ENCODE measurements around the gene SLC22A1. TPM values are rescaled to one million over a fixed set of nuclear protein-coding genes. Genes with fewer than 3 reads are reported as not detected.
"Not testable (repeated sequence)": the region's sequence is repeated elsewhere in the genome, so short reads cannot be mapped to it uniquely, and the experiment has no call there.

The SLC22A1 gene
- total RNA-seq, 2 donors from 2014 or later: 5.8 to 11.0 TPM

DNA sequence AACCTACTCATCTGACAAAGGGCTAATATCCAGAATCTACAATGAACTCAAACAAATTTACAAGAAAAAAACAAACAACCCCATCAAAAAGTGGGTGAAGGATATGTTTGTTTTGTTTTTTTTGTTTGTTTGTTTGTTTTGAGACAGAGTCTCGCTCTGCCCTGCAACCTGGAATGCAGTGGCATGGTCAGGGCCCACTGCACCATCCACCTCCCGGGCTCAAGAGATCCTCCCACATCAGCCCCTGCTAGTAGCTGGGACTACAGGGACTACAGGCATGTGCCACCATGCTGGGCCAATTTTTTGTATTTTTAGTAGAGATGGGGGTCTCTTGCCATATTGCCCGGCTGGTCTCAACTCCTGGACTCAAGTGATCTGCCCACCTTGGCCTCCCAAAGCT lies 44.3 kb downstream of the SLC22A1 start:
- not testable (repeated sequence) for H3K4me3 Mint-ChIP-seq; H3K9me3 Mint-ChIP-seq; H3K36me3 Mint-ChIP-seq; ATAC-seq; H3K27ac Mint-ChIP-seq; DNase-seq (ENCODE audit: low spot score); H3K4me1 Mint-ChIP-seq (ENCODE audit: low read depth in 2 of 2)
- H3K27me3 Mint-ChIP-seq: peaks cover 4 to 13% of the 10 kb centered on the region in 2 donors

DNA sequence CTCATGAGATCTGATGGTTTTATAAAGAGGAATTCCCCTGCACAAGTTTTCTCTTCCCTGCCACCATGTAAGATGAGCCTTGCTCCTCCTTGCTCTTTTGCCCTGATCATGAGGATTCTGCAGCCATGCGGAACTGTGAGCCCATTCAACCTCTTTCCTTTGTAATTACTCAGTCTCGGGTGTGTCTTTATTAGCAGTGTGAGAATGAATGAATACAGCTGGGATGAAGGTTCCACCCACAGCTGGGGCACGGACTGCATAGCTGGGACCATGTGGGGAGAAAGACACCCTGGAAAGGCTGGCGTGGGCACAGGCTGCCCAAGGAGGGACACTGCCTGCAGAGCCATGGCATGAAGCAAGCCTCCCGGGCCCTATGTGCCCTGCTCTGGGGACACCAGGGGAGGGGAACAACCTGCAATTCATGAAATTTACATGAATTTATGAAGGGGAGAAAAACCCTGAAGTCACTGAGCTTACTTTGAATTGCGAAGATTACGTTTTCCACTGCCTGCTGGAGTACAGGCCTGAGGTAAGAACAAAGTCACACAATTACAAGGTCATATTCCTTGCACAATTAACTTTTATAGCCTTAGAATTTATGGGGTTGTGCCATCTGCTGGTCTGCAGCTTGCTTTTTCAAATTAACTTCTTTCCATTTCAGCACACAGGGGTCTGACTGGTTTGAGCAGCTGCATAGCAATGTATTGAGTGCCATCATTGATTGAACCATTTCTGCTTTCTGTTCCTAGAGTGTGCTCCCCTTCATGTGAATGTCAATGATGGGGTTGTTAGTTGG lies 46.2 kb downstream of the SLC22A1 start:
- ATAC-seq (peak in 1 of 2 donors; percentile 52), DNase-seq (ENCODE audit: low spot score) (no peak)
- Mint-ChIP-seq H3K4me1 (ENCODE audit: low read depth in 2 of 2) (no peaks in the 10 kb centered on the region), H3K27me3 (peaks cover 19% of the 10 kb centered on the region in 2 donors), H3K9me3 (no peaks in the 10 kb centered on the region), H3K36me3 (peaks cover 4% of the 10 kb centered on the region), H3K27ac (no peak overlapping the region), H3K4me3 (no peak overlapping the region)

DNA sequence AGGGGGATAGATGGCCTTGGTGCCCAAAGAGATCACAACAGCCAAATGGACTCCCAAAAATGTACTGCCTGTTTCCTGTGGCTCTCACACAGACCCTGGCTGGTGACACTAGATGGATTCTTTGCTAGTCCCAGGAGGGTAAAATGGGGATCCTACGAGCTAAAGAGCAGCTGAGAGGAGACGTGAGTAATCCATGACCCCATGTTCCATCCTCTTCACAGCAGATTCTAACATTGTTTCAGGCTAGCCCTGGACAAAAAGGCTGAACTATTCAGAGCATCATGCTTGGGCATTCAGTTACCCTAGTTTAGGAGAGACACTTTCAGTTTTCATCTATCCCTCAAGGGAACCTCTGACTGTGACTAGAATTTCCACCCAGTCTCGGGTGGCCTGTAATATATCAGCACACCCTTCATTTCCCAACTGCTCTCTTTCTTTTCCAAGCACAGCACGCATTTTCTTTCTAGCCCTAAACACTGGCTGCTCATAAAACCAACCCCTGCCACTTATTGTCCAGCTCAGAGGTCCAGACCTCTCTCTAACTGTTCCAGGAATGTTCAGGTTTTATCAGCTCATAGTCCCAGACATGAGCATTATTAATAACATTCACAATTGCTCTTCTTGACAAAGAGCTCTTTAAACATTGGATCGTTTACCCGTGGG lies 48.5 kb downstream of the SLC22A1 start:
- Mint-ChIP-seq H3K4me1 (ENCODE audit: low read depth in 2 of 2) (no peaks in the 10 kb centered on the region), H3K27ac (no peak overlapping the region), H3K36me3 (peaks cover 2% of the 10 kb centered on the region), H3K4me3 (no peak overlapping the region), H3K27me3 (peaks cover 20 to 23% of the 10 kb centered on the region in 2 donors), H3K9me3 (no peaks in the 10 kb centered on the region)
- no peak for ATAC-seq
- DNase-seq (ENCODE audit: low spot score): no peak

DNA sequence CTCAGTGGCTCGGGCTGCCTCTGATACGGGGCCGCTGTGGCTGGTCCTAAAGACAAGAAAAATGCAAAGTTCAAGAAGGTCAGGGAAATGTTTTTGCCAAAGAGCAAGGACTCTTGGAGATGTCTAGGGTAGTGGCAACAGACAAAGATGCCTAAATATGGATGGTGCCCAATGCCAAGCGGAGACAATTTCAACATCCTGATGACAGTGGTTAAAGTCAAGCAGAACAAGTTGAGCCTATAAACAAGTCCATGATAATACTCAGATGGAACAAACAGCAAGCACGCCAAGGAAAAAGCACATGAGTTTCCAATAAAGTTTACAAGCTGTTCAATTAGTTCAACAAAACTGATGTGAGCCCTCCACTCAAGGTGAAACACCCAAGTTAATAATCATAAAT lies 51.1 kb downstream of the SLC22A1 start:
- DNase-seq (ENCODE audit: low spot score) (no peak), ATAC-seq (no peak)
- no peaks in the 10 kb centered on the region for H3K9me3 Mint-ChIP-seq
- H3K4me1 Mint-ChIP-seq (ENCODE audit: low read depth in 2 of 2): no peaks in the 10 kb centered on the region
- H3K27me3 Mint-ChIP-seq: peaks cover 23 to 29% of the 10 kb centered on the region in 2 donors
- no peak overlapping the region for H3K4me3 Mint-ChIP-seq
- no peak overlapping the region for H3K27ac Mint-ChIP-seq
- H3K36me3 Mint-ChIP-seq: no peaks in the 10 kb centered on the region

DNA sequence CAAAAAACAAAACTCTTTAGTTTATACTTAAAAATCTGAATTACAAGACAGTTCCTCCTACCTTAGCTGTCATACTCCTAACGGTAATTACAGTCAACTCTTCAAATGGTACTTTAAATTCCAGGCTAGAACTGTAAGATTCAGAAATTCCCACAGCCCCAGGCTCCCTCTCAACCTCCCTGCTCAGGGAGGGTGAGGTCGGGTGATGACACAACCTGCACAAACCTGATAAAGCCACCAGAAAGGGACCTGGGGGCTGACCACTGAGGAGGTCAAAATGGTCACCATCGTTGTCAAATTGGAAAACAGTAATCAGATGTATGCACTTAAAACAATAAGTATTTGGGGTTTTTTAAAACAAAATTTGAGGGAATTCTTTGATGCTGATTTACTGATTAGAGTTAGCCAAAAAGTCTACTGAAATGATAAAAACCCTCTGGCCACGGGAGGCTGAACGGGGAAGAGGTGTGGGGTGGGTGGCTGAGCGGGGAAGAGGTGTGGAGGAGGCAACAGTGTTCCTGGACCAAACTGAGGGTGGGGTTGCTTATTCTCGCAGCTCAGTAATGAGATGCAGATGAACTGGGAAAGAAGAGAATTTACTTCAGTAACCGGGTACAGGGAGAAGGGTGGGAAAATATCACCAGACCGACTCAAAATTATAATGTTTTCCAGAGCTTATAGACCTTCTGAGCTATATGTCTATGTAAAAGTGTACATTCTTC lies 52.4 kb downstream of the SLC22A1 start:
- ATAC-seq: no peak
- H3K36me3 Mint-ChIP-seq: no peaks in the 10 kb centered on the region
- no peaks in the 10 kb centered on the region for H3K9me3 Mint-ChIP-seq
- H3K4me3 Mint-ChIP-seq: no peak overlapping the region
- no peak overlapping the region for H3K27ac Mint-ChIP-seq
- no peaks in the 10 kb centered on the region for H3K4me1 Mint-ChIP-seq (ENCODE audit: low read depth in 2 of 2)
- H3K27me3 Mint-ChIP-seq: peaks cover 28 to 41% of the 10 kb centered on the region in 2 donors
- DNase-seq (ENCODE audit: low spot score): no peak

DNA sequence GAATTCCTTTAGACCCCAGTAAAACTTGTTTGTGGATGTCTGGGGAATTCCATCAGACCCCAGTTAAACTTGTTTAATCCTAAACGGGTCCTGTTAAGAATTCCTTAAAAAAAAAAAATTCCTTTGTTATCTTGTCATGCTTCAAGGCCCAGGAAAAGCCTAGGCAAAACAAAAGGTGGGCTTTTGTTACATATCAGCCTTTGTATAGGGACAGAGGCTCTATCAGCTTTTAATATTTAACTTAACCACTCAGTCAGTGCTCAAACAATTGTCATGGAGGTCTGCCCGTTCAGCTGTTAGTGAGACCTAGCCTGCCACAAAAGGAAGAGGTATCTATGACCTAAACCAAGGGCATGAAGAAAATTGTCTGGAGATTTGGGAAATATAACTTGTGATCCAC lies 53.1 kb downstream of the SLC22A1 start:
- H3K4me1 Mint-ChIP-seq (ENCODE audit: low read depth in 2 of 2): no peaks in the 10 kb centered on the region
- H3K9me3 Mint-ChIP-seq: no peaks in the 10 kb centered on the region
- H3K36me3 Mint-ChIP-seq: no peaks in the 10 kb centered on the region
- H3K27ac Mint-ChIP-seq: no peak overlapping the region
- H3K27me3 Mint-ChIP-seq: peaks cover 28 to 41% of the 10 kb centered on the region in 2 donors
- no peak for DNase-seq (ENCODE audit: low spot score)
- no peak overlapping the region for H3K4me3 Mint-ChIP-seq
- ATAC-seq: no peak

DNA sequence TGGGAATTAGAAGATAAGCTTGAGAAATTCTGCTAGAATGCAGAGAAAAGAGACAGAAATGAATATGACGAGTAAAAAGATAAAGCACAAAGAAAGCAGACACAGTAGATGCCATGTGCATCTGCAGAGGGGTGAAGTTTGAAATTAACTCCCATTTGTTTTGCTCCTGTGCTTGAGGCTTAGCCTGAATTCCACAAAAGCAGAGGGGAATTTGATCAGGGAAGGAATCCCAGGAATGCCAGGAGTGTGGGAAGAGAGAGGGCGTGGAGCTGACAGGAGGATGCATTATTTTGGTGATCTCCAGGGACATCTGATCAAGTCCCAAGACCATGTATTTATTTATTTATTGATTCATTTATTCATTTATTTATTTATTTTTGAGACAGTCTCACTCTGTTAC lies 55.6 kb downstream of the SLC22A1 start:
- Mint-ChIP-seq H3K9me3 (no peaks in the 10 kb centered on the region), H3K4me3 (no peak overlapping the region), H3K27ac (no peak overlapping the region), H3K36me3 (no peaks in the 10 kb centered on the region), H3K4me1 (ENCODE audit: low read depth in 2 of 2) (no peaks in the 10 kb centered on the region), H3K27me3 (peaks cover 31 to 33% of the 10 kb centered on the region in 2 donors)
- DNase-seq (ENCODE audit: low spot score) (no peak), ATAC-seq (no peak)

DNA sequence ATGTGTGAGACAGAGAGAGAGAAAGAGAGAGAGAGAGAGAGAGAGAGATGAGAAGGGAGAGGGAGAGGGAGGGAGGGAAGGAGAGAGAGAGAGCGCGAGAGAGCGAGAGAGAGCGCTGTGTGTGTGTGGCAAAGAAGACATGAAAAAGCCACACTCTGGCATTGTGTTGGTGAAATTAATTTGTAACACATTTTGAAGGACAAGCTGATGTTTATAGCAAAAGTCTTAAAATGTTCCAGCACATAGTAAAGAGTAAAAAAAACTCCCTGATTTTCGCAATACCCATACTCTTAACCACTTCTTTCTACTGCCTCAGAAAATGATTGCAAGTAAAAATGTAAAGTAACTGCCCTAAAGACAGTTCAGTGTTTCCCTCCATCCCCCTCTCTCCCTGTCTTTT lies 56.7 kb downstream of the SLC22A1 start:
- ATAC-seq (no peak), DNase-seq (ENCODE audit: low spot score) (no peak)
- H3K4me3 Mint-ChIP-seq: no peak overlapping the region
- peaks cover 24 to 28% of the 10 kb centered on the region in 2 donors for H3K27me3 Mint-ChIP-seq
- H3K9me3 Mint-ChIP-seq: no peaks in the 10 kb centered on the region
- no peaks in the 10 kb centered on the region for H3K4me1 Mint-ChIP-seq (ENCODE audit: low read depth in 2 of 2)
- no peak overlapping the region for H3K27ac Mint-ChIP-seq
- H3K36me3 Mint-ChIP-seq: peaks cover 1% of the 10 kb centered on the region

DNA sequence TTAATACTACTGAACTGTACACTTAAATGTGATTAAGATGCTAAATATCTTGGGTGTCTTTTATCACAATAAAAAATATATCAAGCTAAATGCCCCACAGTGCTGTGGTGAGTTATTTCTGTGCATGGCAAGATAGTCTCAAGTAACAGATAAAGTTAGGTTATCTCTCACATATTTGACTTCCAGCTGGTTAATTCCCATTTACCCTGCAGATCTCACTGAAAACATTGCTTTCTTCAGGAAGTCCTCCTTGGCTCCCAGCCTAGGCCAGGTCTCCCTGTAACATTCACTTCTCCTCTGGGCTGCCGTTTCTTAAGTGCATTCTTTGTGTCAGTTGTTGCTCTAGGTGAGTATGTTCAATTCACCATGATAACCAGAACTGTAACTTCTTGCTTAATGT lies 59.1 kb downstream of the SLC22A1 start:
- H3K27me3 Mint-ChIP-seq: peaks cover 30 to 43% of the 10 kb centered on the region in 2 donors
- DNase-seq (ENCODE audit: low spot score): no peak
- H3K4me3 Mint-ChIP-seq: no peak overlapping the region
- ATAC-seq: no peak
- peaks cover 11% of the 10 kb centered on the region for H3K36me3 Mint-ChIP-seq
- no peak overlapping the region for H3K27ac Mint-ChIP-seq
- H3K9me3 Mint-ChIP-seq: peaks cover 4% of the 10 kb centered on the region
- H3K4me1 Mint-ChIP-seq (ENCODE audit: low read depth in 2 of 2): no peaks in the 10 kb centered on the region

DNA sequence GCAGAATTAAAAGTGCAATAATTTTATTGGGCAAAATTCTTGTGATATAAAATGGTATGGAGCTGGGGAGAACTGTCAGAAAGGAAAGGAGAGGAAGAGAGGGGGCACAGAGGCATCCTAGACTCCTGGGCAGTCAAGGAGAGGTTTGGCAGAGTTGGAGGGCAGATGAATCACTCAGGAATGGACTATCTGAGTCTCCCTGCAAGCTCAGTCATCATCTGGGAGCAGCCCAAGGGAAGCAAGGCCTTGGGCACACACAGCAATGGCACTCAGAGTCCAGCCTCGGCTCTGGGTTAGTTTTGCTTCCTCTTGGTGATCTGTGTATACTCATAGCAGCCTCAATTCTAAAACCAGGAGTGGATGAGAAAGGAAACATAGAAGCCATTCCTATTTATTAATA lies 67.2 kb downstream of the SLC22A1 start:
- H3K27me3 Mint-ChIP-seq: peaks cover 14 to 18% of the 10 kb centered on the region in 2 donors
- no peak overlapping the region for H3K27ac Mint-ChIP-seq
- peaks cover 12% of the 10 kb centered on the region for H3K9me3 Mint-ChIP-seq
- H3K4me3 Mint-ChIP-seq: no peak overlapping the region
- ATAC-seq (no peak), DNase-seq (ENCODE audit: low spot score) (no peak)
- peaks cover 21% of the 10 kb centered on the region for H3K36me3 Mint-ChIP-seq
- H3K4me1 Mint-ChIP-seq (ENCODE audit: low read depth in 2 of 2): no peaks in the 10 kb centered on the region

DNA sequence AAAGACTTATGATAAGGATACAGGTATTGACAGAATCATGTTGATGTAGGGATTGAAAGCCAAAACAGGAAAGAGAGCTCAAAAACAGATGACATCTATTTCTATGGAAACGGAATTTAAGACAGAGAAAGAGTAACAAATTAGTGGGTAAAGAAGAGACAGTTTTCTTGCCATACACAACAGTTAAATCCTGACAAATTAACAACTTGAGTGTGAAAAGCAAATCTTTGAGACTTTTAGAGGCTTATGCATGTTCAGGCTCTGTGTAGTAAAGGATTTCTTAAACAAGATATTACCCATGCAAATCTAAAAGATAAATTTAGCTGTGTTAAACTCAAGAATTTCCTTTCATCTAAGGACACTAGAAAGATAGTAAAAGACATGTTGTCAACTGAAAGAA lies 68.5 kb downstream of the SLC22A1 start:
- Mint-ChIP-seq H3K4me3 (no peak overlapping the region), H3K4me1 (ENCODE audit: low read depth in 2 of 2) (no peaks in the 10 kb centered on the region), H3K36me3 (peaks cover 27% of the 10 kb centered on the region), H3K27me3 (peaks cover 9% of the 10 kb centered on the region in 2 donors), H3K9me3 (peaks cover 8% of the 10 kb centered on the region), H3K27ac (no peak overlapping the region)
- ATAC-seq (no peak), DNase-seq (ENCODE audit: low spot score) (no peak)

DNA sequence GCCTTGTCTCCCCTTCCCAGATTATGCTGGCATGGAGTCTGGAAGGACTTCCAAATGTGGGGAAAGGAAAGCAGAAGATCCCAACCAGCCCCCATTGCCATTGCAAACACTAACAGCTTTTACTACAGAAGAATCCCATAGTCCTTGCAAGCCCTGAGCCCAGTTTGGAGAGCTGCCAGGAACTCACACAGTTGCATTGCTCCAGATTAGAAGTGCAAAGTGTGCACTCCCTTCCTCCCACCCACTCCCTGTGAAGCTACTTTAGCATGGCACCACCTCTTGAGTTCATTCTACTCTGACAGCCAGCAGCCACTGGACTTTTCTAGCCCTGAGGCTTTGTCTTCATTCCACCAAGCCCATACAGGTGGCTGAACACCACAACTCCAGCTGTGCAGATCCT lies 69.4 kb downstream of the SLC22A1 start:
- DNase-seq (ENCODE audit: low spot score) (no peak), ATAC-seq (no peak)
- Mint-ChIP-seq H3K27ac (no peak overlapping the region), H3K9me3 (peaks cover 8% of the 10 kb centered on the region), H3K4me3 (no peak overlapping the region), H3K27me3 (peaks cover 9% of the 10 kb centered on the region in 2 donors), H3K36me3 (peaks cover 27% of the 10 kb centered on the region), H3K4me1 (ENCODE audit: low read depth in 2 of 2) (no peaks in the 10 kb centered on the region)

DNA sequence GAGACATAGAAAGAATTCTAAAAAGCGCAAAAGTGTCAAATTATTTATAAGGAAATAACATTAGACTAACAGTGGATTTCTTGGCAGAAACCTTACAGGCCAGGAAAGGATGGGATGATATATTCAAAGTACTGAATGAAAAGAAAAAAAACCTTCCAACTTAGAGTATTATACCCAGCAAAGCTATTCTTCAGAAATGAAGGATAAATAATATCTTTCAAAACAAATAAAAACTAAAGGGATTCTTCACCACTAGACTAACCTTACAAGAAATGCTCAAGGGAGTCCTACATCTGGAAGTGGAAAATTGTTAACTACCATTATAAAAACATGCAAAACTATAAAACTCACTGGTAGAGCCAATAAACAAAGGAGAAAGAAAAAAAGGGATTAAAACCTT lies 71.2 kb downstream of the SLC22A1 start:
- Mint-ChIP-seq H3K27me3 (peaks cover 13 to 23% of the 10 kb centered on the region in 2 donors), H3K36me3 (peaks cover 27% of the 10 kb centered on the region), H3K4me3 (no peak overlapping the region), H3K9me3 (peaks cover 8% of the 10 kb centered on the region), H3K27ac (no peak overlapping the region), H3K4me1 (ENCODE audit: low read depth in 2 of 2) (no peaks in the 10 kb centered on the region)
- no peak for ATAC-seq
- DNase-seq (ENCODE audit: low spot score): no peak

DNA sequence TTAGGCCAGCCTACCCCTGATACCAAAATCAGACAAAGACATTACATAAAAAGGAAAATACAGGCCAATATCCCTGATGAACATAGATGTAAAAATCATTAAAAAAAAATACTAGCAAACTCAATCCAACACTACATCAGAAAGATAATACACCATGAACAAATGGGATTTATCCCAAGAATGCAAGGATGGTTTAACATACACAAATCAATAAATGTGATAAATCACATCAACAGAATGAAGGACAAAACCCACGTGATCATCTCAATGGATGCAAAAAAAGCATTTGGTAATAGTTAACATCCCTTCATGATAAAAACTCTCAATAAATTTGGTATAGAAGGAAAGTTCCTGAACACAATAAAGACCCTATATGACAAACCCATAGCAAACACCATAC lies 73.2 kb downstream of the SLC22A1 start:
- Mint-ChIP-seq H3K4me3 (no peak overlapping the region), H3K4me1 (ENCODE audit: low read depth in 2 of 2) (peaks cover 0 to 3% of the 10 kb centered on the region in 2 donors), H3K36me3 (peaks cover 27% of the 10 kb centered on the region), H3K9me3 (peaks cover 7% of the 10 kb centered on the region), H3K27ac (no peak overlapping the region), H3K27me3 (peaks cover 15 to 23% of the 10 kb centered on the region in 2 donors)
- ATAC-seq: no peak
- DNase-seq (ENCODE audit: low spot score): no peak
